ENCODE results near the gene HS6ST2. TPM values are rescaled to one million over a fixed set of nuclear protein-coding genes. Genes with fewer than 3 reads are reported as not detected.

Gene HS6ST2
- total RNA-seq, 1 donor from 2014 or later, result 1.1 TPM

DNA sequence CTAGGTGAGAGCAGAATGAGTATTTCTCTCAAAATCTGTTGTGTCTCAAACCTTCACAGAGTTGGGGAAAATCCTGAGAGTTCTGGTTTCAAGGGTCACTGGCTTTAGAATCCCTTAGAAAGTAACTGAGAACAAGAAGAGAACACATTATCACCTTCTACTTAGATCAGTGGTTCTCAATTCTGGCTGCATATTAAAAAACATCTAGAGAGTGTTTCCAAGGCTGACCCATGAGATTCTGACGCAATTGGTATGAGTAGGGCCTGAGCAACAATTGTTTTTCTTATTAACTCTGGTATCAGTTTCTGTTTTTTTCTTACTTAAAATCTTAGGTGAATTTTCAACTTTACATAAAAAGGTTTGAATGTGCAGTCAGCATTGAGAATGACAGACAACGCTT, 212.8 kb downstream of the HS6ST2 start:
- H3K4me3 Mint-ChIP-seq (ENCODE audit: unreplicated experiment), result no peak overlapping the region
- TF ChIP-seq, protein P1, sequence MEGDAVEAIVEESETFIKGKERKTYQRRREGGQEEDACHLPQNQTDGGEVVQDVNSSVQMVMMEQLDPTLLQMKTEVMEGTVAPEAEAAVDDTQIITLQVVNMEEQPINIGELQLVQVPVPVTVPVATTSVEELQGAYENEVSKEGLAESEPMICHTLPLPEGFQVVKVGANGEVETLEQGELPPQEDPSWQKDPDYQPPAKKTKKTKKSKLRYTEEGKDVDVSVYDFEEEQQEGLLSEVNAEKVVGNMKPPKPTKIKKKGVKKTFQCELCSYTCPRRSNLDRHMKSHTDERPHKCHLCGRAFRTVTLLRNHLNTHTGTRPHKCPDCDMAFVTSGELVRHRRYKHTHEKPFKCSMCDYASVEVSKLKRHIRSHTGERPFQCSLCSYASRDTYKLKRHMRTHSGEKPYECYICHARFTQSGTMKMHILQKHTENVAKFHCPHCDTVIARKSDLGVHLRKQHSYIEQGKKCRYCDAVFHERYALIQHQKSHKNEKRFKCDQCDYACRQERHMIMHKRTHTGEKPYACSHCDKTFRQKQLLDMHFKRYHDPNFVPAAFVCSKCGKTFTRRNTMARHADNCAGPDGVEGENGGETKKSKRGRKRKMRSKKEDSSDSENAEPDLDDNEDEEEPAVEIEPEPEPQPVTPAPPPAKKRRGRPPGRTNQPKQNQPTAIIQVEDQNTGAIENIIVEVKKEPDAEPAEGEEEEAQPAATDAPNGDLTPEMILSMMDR (IDR thresholded peaks at IDR 0.05; ENCODE audit: unreplicated experiment), result no peak
- DNase-seq (ENCODE audit: low spot score), result no peak
- H3K36me3 Mint-ChIP-seq (ENCODE audit: low read depth, unreplicated experiment), result no peaks in the 10 kb centered on the region
- no peak overlapping the region for H3K27ac Mint-ChIP-seq (ENCODE audit: unreplicated experiment)
- H3K9me3 Mint-ChIP-seq (ENCODE audit: unreplicated experiment), result no peaks in the 10 kb centered on the region
- no peaks in the 10 kb centered on the region for H3K4me1 Mint-ChIP-seq (ENCODE audit: unreplicated experiment)
- no peaks in the 10 kb centered on the region for H3K27me3 Mint-ChIP-seq (ENCODE audit: unreplicated experiment)

DNA sequence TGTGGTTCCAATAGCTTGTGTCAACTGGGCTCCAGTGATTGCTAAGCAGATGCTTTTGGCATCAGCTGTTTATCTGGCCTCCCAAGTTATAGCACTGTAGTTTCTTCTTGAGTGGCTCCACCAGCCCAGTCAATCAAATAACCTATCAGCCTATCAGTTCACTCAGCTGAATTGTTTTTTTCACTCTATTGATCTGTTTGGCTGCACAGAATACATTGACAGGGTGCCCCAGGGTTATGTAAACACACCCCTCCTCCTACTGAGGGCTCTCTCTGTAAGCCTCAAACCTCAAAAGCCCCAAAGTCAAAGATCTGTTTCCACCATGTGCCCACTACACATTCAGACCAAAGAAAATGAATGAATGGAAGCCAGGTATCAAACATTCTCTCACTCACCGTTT, 214.0 kb downstream of the HS6ST2 start:
- Mint-ChIP-seq H3K27me3 (ENCODE audit: unreplicated experiment) (no peaks in the 10 kb centered on the region), H3K27ac (ENCODE audit: unreplicated experiment) (no peak overlapping the region), H3K36me3 (ENCODE audit: low read depth, unreplicated experiment) (no peaks in the 10 kb centered on the region), H3K9me3 (ENCODE audit: unreplicated experiment) (no peaks in the 10 kb centered on the region), H3K4me1 (ENCODE audit: unreplicated experiment) (no peaks in the 10 kb centered on the region), H3K4me3 (ENCODE audit: unreplicated experiment) (no peak overlapping the region)
- TF ChIP-seq, protein P1 (IDR thresholded peaks at IDR 0.05; ENCODE audit: unreplicated experiment), result no peak
- DNase-seq (ENCODE audit: low spot score), result no peak

DNA sequence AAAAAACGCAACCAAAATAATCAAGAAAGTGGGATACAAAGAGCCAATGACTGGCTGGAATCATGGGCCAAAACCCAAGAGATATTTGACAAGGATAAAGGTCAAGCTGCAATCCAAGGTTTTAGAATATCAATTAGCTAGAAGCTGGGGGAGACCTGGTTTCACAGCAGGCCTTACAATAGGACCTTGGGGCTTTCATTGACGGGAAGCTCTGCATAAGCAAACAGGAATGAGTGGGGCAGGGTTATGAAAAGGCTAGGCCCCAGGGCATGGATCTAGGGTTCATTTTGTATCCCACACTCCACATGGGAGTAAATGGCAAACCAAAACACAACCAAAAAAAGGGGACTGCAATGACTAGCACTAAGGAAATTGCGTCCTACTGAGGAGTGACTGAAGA, 215.3 kb downstream of the HS6ST2 start:
- no peak overlapping the region for H3K27ac Mint-ChIP-seq (ENCODE audit: unreplicated experiment)
- TF ChIP-seq, protein P1 (IDR thresholded peaks at IDR 0.05; ENCODE audit: unreplicated experiment), result no peak
- H3K36me3 Mint-ChIP-seq (ENCODE audit: low read depth, unreplicated experiment), result no peaks in the 10 kb centered on the region
- no peak for DNase-seq (ENCODE audit: low spot score)
- H3K4me1 Mint-ChIP-seq (ENCODE audit: unreplicated experiment), result no peaks in the 10 kb centered on the region
- H3K27me3 Mint-ChIP-seq (ENCODE audit: unreplicated experiment), result no peaks in the 10 kb centered on the region
- no peaks in the 10 kb centered on the region for H3K9me3 Mint-ChIP-seq (ENCODE audit: unreplicated experiment)
- H3K4me3 Mint-ChIP-seq (ENCODE audit: unreplicated experiment), result no peak overlapping the region

DNA sequence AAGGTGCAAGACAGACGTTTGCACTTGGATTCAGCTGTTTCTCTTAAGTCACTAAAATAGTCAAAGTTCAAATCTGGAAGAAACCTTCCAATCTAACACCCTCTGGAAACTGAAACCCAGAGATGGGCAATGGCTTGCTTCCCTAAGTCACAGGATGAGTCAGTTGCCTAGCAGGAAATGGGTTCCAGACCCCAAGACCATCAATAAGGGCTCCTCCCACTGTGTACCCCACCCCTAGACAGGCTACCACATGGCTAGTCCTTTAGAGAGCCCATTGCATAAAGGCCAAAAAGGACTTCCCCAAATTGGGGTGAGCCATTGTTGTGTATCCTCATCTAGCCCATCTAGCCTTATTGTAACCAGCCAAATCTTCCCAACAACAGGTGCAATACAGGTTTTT, 216.2 kb downstream of the HS6ST2 start:
- Mint-ChIP-seq H3K27ac (ENCODE audit: unreplicated experiment) (no peak overlapping the region), H3K4me3 (ENCODE audit: unreplicated experiment) (no peak overlapping the region), H3K36me3 (ENCODE audit: low read depth, unreplicated experiment) (no peaks in the 10 kb centered on the region), H3K9me3 (ENCODE audit: unreplicated experiment) (no peaks in the 10 kb centered on the region), H3K27me3 (ENCODE audit: unreplicated experiment) (no peaks in the 10 kb centered on the region), H3K4me1 (ENCODE audit: unreplicated experiment) (no peaks in the 10 kb centered on the region)
- DNase-seq (ENCODE audit: low spot score), result no peak
- TF ChIP-seq, protein P1 (IDR thresholded peaks at IDR 0.05; ENCODE audit: unreplicated experiment), result no peak

DNA sequence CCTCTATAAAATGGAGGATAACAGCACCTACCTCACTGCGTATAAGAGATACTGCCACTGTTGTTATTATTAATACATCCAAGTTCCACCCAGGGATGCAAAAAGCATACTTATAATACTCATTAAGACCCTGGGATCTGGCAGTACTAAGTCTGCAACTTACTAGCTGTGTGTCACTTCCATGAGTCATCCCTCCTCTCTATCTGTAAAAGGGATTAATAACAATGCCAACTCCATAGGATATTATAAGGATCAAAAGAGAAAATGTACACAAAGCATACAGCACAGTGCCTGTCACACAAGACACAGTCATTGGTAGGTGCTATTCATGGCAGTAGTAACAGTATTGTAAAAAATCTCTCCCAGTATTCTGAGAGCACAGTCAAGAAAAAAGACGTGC, 216.7 kb downstream of the HS6ST2 start:
- no peaks in the 10 kb centered on the region for H3K27me3 Mint-ChIP-seq (ENCODE audit: unreplicated experiment)
- no peak overlapping the region for H3K27ac Mint-ChIP-seq (ENCODE audit: unreplicated experiment)
- TF ChIP-seq, protein P1 (IDR thresholded peaks at IDR 0.05; ENCODE audit: unreplicated experiment), result no peak
- no peaks in the 10 kb centered on the region for H3K4me1 Mint-ChIP-seq (ENCODE audit: unreplicated experiment)
- DNase-seq (ENCODE audit: low spot score), result no peak
- H3K36me3 Mint-ChIP-seq (ENCODE audit: low read depth, unreplicated experiment), result no peaks in the 10 kb centered on the region
- no peak overlapping the region for H3K4me3 Mint-ChIP-seq (ENCODE audit: unreplicated experiment)
- no peaks in the 10 kb centered on the region for H3K9me3 Mint-ChIP-seq (ENCODE audit: unreplicated experiment)

Data from endothelial cell (in vitro differentiated cells).